Measurements from ENCODE around the gene MBLAC2. TPM values are rescaled to one million over a fixed set of nuclear protein-coding genes. Genes with fewer than 3 reads are reported as not detected.

Gene MBLAC2
- total RNA-seq, 1 donor from 2014 or later = 4.3 TPM

- no peak overlapping the region for H3K9ac ChIP-seq (ENCODE audit: low read length)
- no peak for TF ChIP-seq CTCF (IDR thresholded peaks at IDR 0.05; ENCODE audit: insufficient read depth, low read depth, low read length)
- no peak for TF ChIP-seq EZH2 (IDR thresholded peaks at IDR 0.05; ENCODE audit: insufficient read depth, low read length)
- H4K20me1 ChIP-seq (ENCODE audit: insufficient read depth, low read length) = no peaks in the 10 kb centered on the region
- H2AFZ ChIP-seq (ENCODE audit: low read depth, low read length) = no peak overlapping the region
- H3K27me3 ChIP-seq (ENCODE audit: insufficient read depth, low read length) = no peaks in the 10 kb centered on the region
- H3K4me2 ChIP-seq (ENCODE audit: low read length) = no peak overlapping the region
- FAIRE-seq (no peak), DNase-seq (ENCODE audit: low read depth) (peak; percentile 46)
- peaks cover 2% of the 10 kb centered on the region for H3K4me1 ChIP-seq (ENCODE audit: insufficient read depth, low read length)
- Mint-ChIP-seq H3K4me3 (ENCODE audit: unreplicated experiment) (no peak overlapping the region), H3K4me1 (ENCODE audit: low read depth, unreplicated experiment) (peaks cover 19% of the 10 kb centered on the region), H3K27ac (ENCODE audit: unreplicated experiment) (no peak overlapping the region), H3K9me3 (ENCODE audit: unreplicated experiment) (no peaks in the 10 kb centered on the region), H3K36me3 (ENCODE audit: low read depth, unreplicated experiment) (peaks cover 2% of the 10 kb centered on the region), H3K27me3 (ENCODE audit: low read depth, unreplicated experiment) (no peaks in the 10 kb centered on the region)
- no peak overlapping the region for H3K4me3 ChIP-seq (ENCODE audit: insufficient read depth, low read depth, low read length)
- H3K27ac ChIP-seq (ENCODE audit: low read depth, low read length) = no peak overlapping the region
- H3K79me2 ChIP-seq (ENCODE audit: insufficient read depth, low read length) = no peaks in the 10 kb centered on the region
- no peaks in the 10 kb centered on the region for H3K9me3 ChIP-seq (ENCODE audit: insufficient read depth, low read depth, low read length)
- H3K36me3 ChIP-seq (ENCODE audit: insufficient read depth, low read length) = no peaks in the 10 kb centered on the region
Observed at GRCh38 chr5:90479611-90480385, 5.2 kb upstream of the MBLAC2 start.

GRCh38 chr5:90477621-90478215, 3.1 kb upstream of the MBLAC2 start:
- H3K79me2 ChIP-seq (ENCODE audit: insufficient read depth, low read length) = peaks cover 7% of the 10 kb centered on the region
- peaks cover 11% of the 10 kb centered on the region for H3K4me1 ChIP-seq (ENCODE audit: insufficient read depth, low read length)
- no peak overlapping the region for H3K9ac ChIP-seq (ENCODE audit: low read length)
- TF ChIP-seq CTCF (IDR thresholded peaks at IDR 0.05; ENCODE audit: insufficient read depth, low read depth, low read length) (no peak), EZH2 (IDR thresholded peaks at IDR 0.05; ENCODE audit: insufficient read depth, low read length) (no peak)
- Mint-ChIP-seq H3K9me3 (ENCODE audit: unreplicated experiment) (no peaks in the 10 kb centered on the region), H3K27me3 (ENCODE audit: low read depth, unreplicated experiment) (no peaks in the 10 kb centered on the region), H3K4me3 (ENCODE audit: unreplicated experiment) (no peak overlapping the region), H3K27ac (ENCODE audit: unreplicated experiment) (no peak overlapping the region), H3K36me3 (ENCODE audit: low read depth, unreplicated experiment) (no peaks in the 10 kb centered on the region), H3K4me1 (ENCODE audit: low read depth, unreplicated experiment) (peaks cover 18% of the 10 kb centered on the region)
- H3K4me3 ChIP-seq (ENCODE audit: insufficient read depth, low read depth, low read length) = no peak overlapping the region
- DNase-seq (ENCODE audit: low read depth) (no peak), FAIRE-seq (no peak)
- no peak overlapping the region for H3K27ac ChIP-seq (ENCODE audit: low read depth, low read length)
- H4K20me1 ChIP-seq (ENCODE audit: insufficient read depth, low read length) = no peaks in the 10 kb centered on the region
- peak overlapping the region; percentile 22 for H3K4me2 ChIP-seq (ENCODE audit: low read length)
- H2AFZ ChIP-seq (ENCODE audit: low read depth, low read length) = no peak overlapping the region
- no peaks in the 10 kb centered on the region for H3K27me3 ChIP-seq (ENCODE audit: insufficient read depth, low read length)
- no peaks in the 10 kb centered on the region for H3K36me3 ChIP-seq (ENCODE audit: insufficient read depth, low read length)
- H3K9me3 ChIP-seq (ENCODE audit: insufficient read depth, low read depth, low read length) = no peaks in the 10 kb centered on the region

GRCh38 chr5:90477073-90477472, 2.5 kb upstream of the MBLAC2 start:
- H3K4me3 Mint-ChIP-seq (ENCODE audit: unreplicated experiment) = peak overlapping the region; percentile 12
- H3K9ac ChIP-seq (ENCODE audit: low read length) = no peak overlapping the region
- H2AFZ ChIP-seq (ENCODE audit: low read depth, low read length) = no peak overlapping the region
- H3K4me1 ChIP-seq (ENCODE audit: insufficient read depth, low read length) = peaks cover 11% of the 10 kb centered on the region
- H3K9me3 Mint-ChIP-seq (ENCODE audit: unreplicated experiment) = no peaks in the 10 kb centered on the region
- no peak for FAIRE-seq
- H3K4me1 Mint-ChIP-seq (ENCODE audit: low read depth, unreplicated experiment) = peaks cover 18% of the 10 kb centered on the region
- H3K36me3 Mint-ChIP-seq (ENCODE audit: low read depth, unreplicated experiment) = no peaks in the 10 kb centered on the region
- no peak overlapping the region for H3K27ac ChIP-seq (ENCODE audit: low read depth, low read length)
- no peaks in the 10 kb centered on the region for H3K9me3 ChIP-seq (ENCODE audit: insufficient read depth, low read depth, low read length)
- no peak overlapping the region for H3K4me3 ChIP-seq (ENCODE audit: insufficient read depth, low read depth, low read length)
- H3K4me2 ChIP-seq (ENCODE audit: low read length) = peak overlapping the region; percentile 22
- H3K27me3 ChIP-seq (ENCODE audit: insufficient read depth, low read length) = no peaks in the 10 kb centered on the region
- no peak overlapping the region for H3K27ac Mint-ChIP-seq (ENCODE audit: unreplicated experiment)
- H4K20me1 ChIP-seq (ENCODE audit: insufficient read depth, low read length) = no peaks in the 10 kb centered on the region
- no peak for DNase-seq (ENCODE audit: low read depth)
- peaks cover 7% of the 10 kb centered on the region for H3K79me2 ChIP-seq (ENCODE audit: insufficient read depth, low read length)
- no peaks in the 10 kb centered on the region for H3K36me3 ChIP-seq (ENCODE audit: insufficient read depth, low read length)
- no peaks in the 10 kb centered on the region for H3K27me3 Mint-ChIP-seq (ENCODE audit: low read depth, unreplicated experiment)
- TF ChIP-seq CTCF (IDR thresholded peaks at IDR 0.05; ENCODE audit: insufficient read depth, low read depth, low read length) (no peak), EZH2 (IDR thresholded peaks at IDR 0.05; ENCODE audit: insufficient read depth, low read length) (no peak)

All from astrocyte (in vitro differentiated cells and primary cell).